Measurements from ENCODE around the gene C12orf43.

DNA sequence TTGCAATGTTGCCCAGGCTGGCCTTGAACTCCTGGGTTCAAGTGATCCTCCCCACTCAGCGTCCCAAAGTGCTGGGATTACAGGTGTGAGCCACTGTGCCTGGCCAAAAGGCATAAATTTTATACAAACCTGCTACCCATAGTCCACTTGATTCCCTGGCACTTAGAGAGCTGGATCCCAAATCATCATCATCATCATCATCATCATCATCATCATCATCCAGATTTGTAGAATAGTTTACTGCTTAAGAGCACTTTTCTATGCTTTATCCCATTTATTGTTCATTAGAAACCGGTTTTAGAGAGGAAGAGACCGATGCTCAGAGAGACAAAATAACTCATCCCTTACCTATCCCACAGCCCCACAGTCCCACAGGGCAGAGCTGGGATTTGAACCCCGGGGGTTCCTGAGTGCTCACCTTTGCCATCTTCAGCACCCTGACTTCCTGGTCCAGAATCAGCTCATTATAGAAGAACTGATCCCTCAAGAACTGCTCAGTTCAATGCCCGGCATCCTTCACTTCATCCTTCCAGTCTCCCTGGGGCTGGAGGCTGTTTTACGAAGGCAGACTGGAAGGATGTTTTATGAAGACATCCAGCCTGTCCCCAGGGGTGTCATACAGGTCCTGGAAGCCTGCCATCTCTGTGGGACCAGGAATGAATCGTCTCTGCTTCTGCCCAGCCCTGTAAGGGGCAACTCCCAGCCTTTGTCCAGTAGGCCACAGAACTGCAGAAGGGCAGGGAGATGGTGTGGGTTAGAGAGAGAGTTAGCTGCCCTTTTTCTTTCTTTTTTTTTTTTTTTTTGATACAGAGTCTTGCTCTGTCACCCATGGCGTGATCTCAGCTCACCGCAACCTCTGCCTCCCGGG, 43.0 kb upstream of the C12orf43 start:
- TF ChIP-seq RFX5 (IDR thresholded peaks at IDR 0.05; ENCODE audit: low read depth, low read length) (no peak), POLR2A (IDR thresholded peaks at IDR 0.05; ENCODE audit: low read depth, low read length) (no peak), MAFK (IDR thresholded peaks at IDR 0.05; ENCODE audit: low read depth, low read length) (no peak), BHLHE40 (IDR thresholded peaks at IDR 0.05; ENCODE audit: low read depth, low read length) (no peak), SMC3 (IDR thresholded peaks at IDR 0.05; ENCODE audit: low read depth, low read length) (no peak), FOS (IDR thresholded peaks at IDR 0.05; ENCODE audit: low read depth, low read length) (no peak)
- TF ChIP-seq, protein P1, sequence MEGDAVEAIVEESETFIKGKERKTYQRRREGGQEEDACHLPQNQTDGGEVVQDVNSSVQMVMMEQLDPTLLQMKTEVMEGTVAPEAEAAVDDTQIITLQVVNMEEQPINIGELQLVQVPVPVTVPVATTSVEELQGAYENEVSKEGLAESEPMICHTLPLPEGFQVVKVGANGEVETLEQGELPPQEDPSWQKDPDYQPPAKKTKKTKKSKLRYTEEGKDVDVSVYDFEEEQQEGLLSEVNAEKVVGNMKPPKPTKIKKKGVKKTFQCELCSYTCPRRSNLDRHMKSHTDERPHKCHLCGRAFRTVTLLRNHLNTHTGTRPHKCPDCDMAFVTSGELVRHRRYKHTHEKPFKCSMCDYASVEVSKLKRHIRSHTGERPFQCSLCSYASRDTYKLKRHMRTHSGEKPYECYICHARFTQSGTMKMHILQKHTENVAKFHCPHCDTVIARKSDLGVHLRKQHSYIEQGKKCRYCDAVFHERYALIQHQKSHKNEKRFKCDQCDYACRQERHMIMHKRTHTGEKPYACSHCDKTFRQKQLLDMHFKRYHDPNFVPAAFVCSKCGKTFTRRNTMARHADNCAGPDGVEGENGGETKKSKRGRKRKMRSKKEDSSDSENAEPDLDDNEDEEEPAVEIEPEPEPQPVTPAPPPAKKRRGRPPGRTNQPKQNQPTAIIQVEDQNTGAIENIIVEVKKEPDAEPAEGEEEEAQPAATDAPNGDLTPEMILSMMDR (conservative IDR thresholded peaks at IDR 0.05; ENCODE audit: low read depth, low read length) = no peak
- TF ChIP-seq, protein P2, sequence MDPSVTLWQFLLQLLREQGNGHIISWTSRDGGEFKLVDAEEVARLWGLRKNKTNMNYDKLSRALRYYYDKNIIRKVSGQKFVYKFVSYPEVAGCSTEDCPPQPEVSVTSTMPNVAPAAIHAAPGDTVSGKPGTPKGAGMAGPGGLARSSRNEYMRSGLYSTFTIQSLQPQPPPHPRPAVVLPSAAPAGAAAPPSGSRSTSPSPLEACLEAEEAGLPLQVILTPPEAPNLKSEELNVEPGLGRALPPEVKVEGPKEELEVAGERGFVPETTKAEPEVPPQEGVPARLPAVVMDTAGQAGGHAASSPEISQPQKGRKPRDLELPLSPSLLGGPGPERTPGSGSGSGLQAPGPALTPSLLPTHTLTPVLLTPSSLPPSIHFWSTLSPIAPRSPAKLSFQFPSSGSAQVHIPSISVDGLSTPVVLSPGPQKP (IDR thresholded peaks at IDR 0.05; ENCODE audit: borderline replicate concordance, low read depth, low read length) = no peak
